Type B pancreatic cell (in vitro differentiated cells): ENCODE results near the gene RPS3. TPM values are rescaled to one million over a fixed set of nuclear protein-coding genes. Genes with fewer than 3 reads are reported as not detected.
A peak's percentile ranks its signal among the peaks of the same experiment; 100 is the strongest.

Experiments used
- DNase-seq: peaks from one replicate; pipeline ENCODE4 v3.0.0; 2021; ENCODE audit warnings: mixed read lengths; ENCODE audit not compliant: unreplicated experiment; ENCODE audit errors: extremely low spot score
- H3K27ac Mint-ChIP-seq: 2 replicates; pipeline ENCODE4 v1.8.0; 2021; ENCODE audit warnings: mild to moderate bottlenecking, mixed read lengths
- H3K27me3 Mint-ChIP-seq: 2 replicates; pipeline ENCODE4 v1.8.0; 2021; ENCODE audit warnings: mixed read lengths
- H3K36me3 Mint-ChIP-seq: 2 replicates; pipeline ENCODE4 v1.8.0; 2021; ENCODE audit warnings: mixed read lengths
- H3K4me1 Mint-ChIP-seq: one replicate; pipeline ENCODE4 v1.8.0; 2021; ENCODE audit warnings: mixed read lengths; ENCODE audit not compliant: unreplicated experiment
- H3K4me3 Mint-ChIP-seq: 2 replicates; pipeline ENCODE4 v1.8.0; 2021; ENCODE audit warnings: mild to moderate bottlenecking, mixed read lengths
- H3K9me3 Mint-ChIP-seq: 2 replicates; pipeline ENCODE4 v1.8.0; 2021; ENCODE audit warnings: mixed read lengths
- CTCF ChIP-seq: fragments of 200-600 bp; sonication (generic); conservative IDR thresholded peaks from 2 replicates; pipeline ENCODE4 v1.5.0; 2021; ENCODE audit warnings: antibody characterized with exemption, mild to moderate bottlenecking
- long read RNA-seq: library from polyadenylated mRNA; unstranded; transcript quantifications from one replicate; pipeline ENCODE4 v2.0.0, GENCODE V29; 2020
- total RNA-seq: library from RNA; stranded (reverse); gene quantifications from 2 replicates; pipeline ENCODE4 v1.2.1, GENCODE V29; 2021; ENCODE audit warnings: low replicate concordance

The RPS3 gene
- total RNA-seq = 3,170 and 3,442 TPM in 2 replicates
- long read RNA-seq, transcript RPS3-216 (7 exons, 796 nt) = minor isoform, 5 of 3,218 reads
- long read RNA-seq, transcript RPS3-209 (7 exons, 1,306 nt) = minor isoform, 21 of 3,218 reads
- long read RNA-seq, transcript RPS3-203 (6 exons, 866 nt) = minor isoform, 12 of 3,218 reads
- long read RNA-seq, transcript RPS3-217 (7 exons, 2,097 nt) = major isoform, 3,124 of 3,218 reads
- long read RNA-seq, partial matches to known transcripts = 33 of 3,218 reads
- long read RNA-seq, other reads (novel, unspliced or antisense) = 20 of 3,218 reads

GRCh38 chr11:75399344-75400145, at the start of gene RPS3:
RPS3 (plus strand) TSS chr11:75399518; CDS start chr11:75399548, 30 bp downstream.
- Mint-ChIP-seq H3K36me3 (peaks cover 43% of the 10 kb centered on the region), H3K27me3 (peaks cover 11% of the 10 kb centered on the region), H3K27ac (peak within 1 kb of the TSS; percentile 97), H3K9me3 (no peaks in the 10 kb centered on the region), H3K4me1 (peaks cover 37% of the 10 kb centered on the region), H3K4me3 (peak within 1 kb of the TSS; percentile 95)
- peak; percentile 92 for DNase-seq
- peak; percentile 29 for TF ChIP-seq CTCF

GRCh38 chr11:75349521-75350116, 49.7 kb upstream of the RPS3 start:
- H3K27me3 Mint-ChIP-seq = peaks cover 2% of the 10 kb centered on the region
- no peaks in the 10 kb centered on the region for H3K9me3 Mint-ChIP-seq
- peak overlapping the region; percentile 91 for H3K4me3 Mint-ChIP-seq
- no peak for DNase-seq
- TF ChIP-seq CTCF = no peak
- peak overlapping the region; percentile 81 for H3K27ac Mint-ChIP-seq
- no peaks in the 10 kb centered on the region for H3K36me3 Mint-ChIP-seq
- H3K4me1 Mint-ChIP-seq = peaks cover 55% of the 10 kb centered on the region

- Mint-ChIP-seq H3K4me1 (peaks cover 55% of the 10 kb centered on the region), H3K27ac (peak overlapping the region; percentile 81), H3K4me3 (peak overlapping the region; percentile 91), H3K9me3 (no peaks in the 10 kb centered on the region), H3K36me3 (no peaks in the 10 kb centered on the region), H3K27me3 (peaks cover 2% of the 10 kb centered on the region)
- no peak for DNase-seq
- no peak for TF ChIP-seq CTCF
Measured at GRCh38 chr11:75350122-75350742, 49.1 kb upstream of the RPS3 start.

- Mint-ChIP-seq H3K36me3 (no peaks in the 10 kb centered on the region), H3K9me3 (no peaks in the 10 kb centered on the region), H3K4me1 (peaks cover 52% of the 10 kb centered on the region), H3K27me3 (peaks cover 2% of the 10 kb centered on the region), H3K27ac (peak overlapping the region; percentile 81), H3K4me3 (peak overlapping the region; percentile 91)
- TF ChIP-seq CTCF = peak; percentile 46
- no peak for DNase-seq
Measured at GRCh38 chr11:75350743-75351540, 48.4 kb upstream of the RPS3 start.

GRCh38 chr11:75351541-75351790, 47.9 kb upstream of the RPS3 start, which contains the start of gene ARRB1:
ARRB1 (minus strand) TSS chr11:75351661; CDS start chr11:75351607, 54 bp downstream.
- peak; percentile 79 for DNase-seq
- no peak for TF ChIP-seq CTCF
- H3K9me3 Mint-ChIP-seq = no peaks in the 10 kb centered on the region
- peak within 1 kb of the TSS; percentile 87 for H3K27ac Mint-ChIP-seq
- peak within 1 kb of the TSS; percentile 91 for H3K4me3 Mint-ChIP-seq
- H3K36me3 Mint-ChIP-seq = no peaks in the 10 kb centered on the region
- peaks cover 2% of the 10 kb centered on the region for H3K27me3 Mint-ChIP-seq
- H3K4me1 Mint-ChIP-seq = peaks cover 47% of the 10 kb centered on the region
